Activated T-cell treated with anti-CD3 and anti-CD28 coated beads, Interleukin-2, amount 50 U/mL, for 24 hours (primary cell): ENCODE results near the gene ADARB2.

ENCODE experiments used
- DNase-seq: peaks from one replicate; pipeline ENCODE4 v3.0.0-alpha.2; 2020
- H3K27ac Mint-ChIP-seq: 2 replicates; pipeline ENCODE4 v1.8.0; 2020; ENCODE audit warnings: mild to moderate bottlenecking, mixed read lengths
- H3K27me3 Mint-ChIP-seq: 2 replicates; pipeline ENCODE4 v1.8.0; 2020; ENCODE audit warnings: mixed read lengths
- H3K36me3 Mint-ChIP-seq: 2 replicates; pipeline ENCODE4 v1.8.0; 2020; ENCODE audit warnings: low read depth, mixed read lengths
- H3K4me1 Mint-ChIP-seq: 2 replicates; pipeline ENCODE4 v1.8.0; 2020; ENCODE audit warnings: low read depth, mixed read lengths
- H3K4me3 Mint-ChIP-seq: 2 replicates; pipeline ENCODE4 v1.8.0; 2020; ENCODE audit warnings: mild to moderate bottlenecking, moderate library complexity, mixed read lengths
- H3K9me3 Mint-ChIP-seq: 2 replicates; pipeline ENCODE4 v1.8.0; 2020; ENCODE audit warnings: mixed read lengths

ADARB2 gene

GRCh38 chr10:1745780-1746456 lies 8.6 kb upstream of the ADARB2 start:
- Mint-ChIP-seq H3K4me3 (no peak overlapping the region), H3K27me3 (peaks cover 52% of the 10 kb centered on the region), H3K4me1 (no peaks in the 10 kb centered on the region), H3K27ac (no peak overlapping the region), H3K9me3 (peaks cover 10% of the 10 kb centered on the region), H3K36me3 (no peaks in the 10 kb centered on the region)
- no peak for DNase-seq

- no peak overlapping the region for H3K4me3 Mint-ChIP-seq
- DNase-seq, result no peak
- no peaks in the 10 kb centered on the region for H3K36me3 Mint-ChIP-seq
- peaks cover 6% of the 10 kb centered on the region for H3K9me3 Mint-ChIP-seq
- no peak overlapping the region for H3K27ac Mint-ChIP-seq
- peaks cover 66% of the 10 kb centered on the region for H3K27me3 Mint-ChIP-seq
- no peaks in the 10 kb centered on the region for H3K4me1 Mint-ChIP-seq
These were observed 7.2 kb upstream of the ADARB2 start for GRCh38 chr10:1744524-1744923.

GRCh38 chr10:1743141-1743540 lies 5.8 kb upstream of the ADARB2 start:
- H3K36me3 Mint-ChIP-seq, result no peaks in the 10 kb centered on the region
- DNase-seq, result no peak
- H3K27me3 Mint-ChIP-seq, result peaks cover 79% of the 10 kb centered on the region
- H3K4me1 Mint-ChIP-seq, result no peaks in the 10 kb centered on the region
- no peak overlapping the region for H3K4me3 Mint-ChIP-seq
- no peaks in the 10 kb centered on the region for H3K9me3 Mint-ChIP-seq
- H3K27ac Mint-ChIP-seq, result no peak overlapping the region

GRCh38 chr10:1741450-1741849 lies 4.1 kb upstream of the ADARB2 start:
- H3K36me3 Mint-ChIP-seq, result no peaks in the 10 kb centered on the region
- H3K4me1 Mint-ChIP-seq, result peaks cover 3% of the 10 kb centered on the region
- DNase-seq, result no peak
- H3K4me3 Mint-ChIP-seq, result no peak overlapping the region
- no peaks in the 10 kb centered on the region for H3K9me3 Mint-ChIP-seq
- peaks cover 91% of the 10 kb centered on the region for H3K27me3 Mint-ChIP-seq
- H3K27ac Mint-ChIP-seq, result no peak overlapping the region

- no peak overlapping the region for H3K4me3 Mint-ChIP-seq
- peaks cover 95% of the 10 kb centered on the region for H3K27me3 Mint-ChIP-seq
- H3K9me3 Mint-ChIP-seq, result no peaks in the 10 kb centered on the region
These were observed 2.4 kb upstream of the ADARB2 start for GRCh38 chr10:1739751-1740150.

GRCh38 chr10:1738950-1739349 lies 1.6 kb upstream of the ADARB2 start:
- Mint-ChIP-seq H3K27me3 (peaks cover 95% of the 10 kb centered on the region), H3K9me3 (no peaks in the 10 kb centered on the region), H3K36me3 (no peaks in the 10 kb centered on the region), H3K27ac (no peak overlapping the region), H3K4me1 (peaks cover 6% of the 10 kb centered on the region), H3K4me3 (no peak overlapping the region)
- DNase-seq, result no peak

More at GRCh38 chr10:1739751-1740150, 2.4 kb upstream of the ADARB2 start:
- H3K27ac Mint-ChIP-seq, result no peak overlapping the region
- no peak for DNase-seq
- H3K36me3 Mint-ChIP-seq, result no peaks in the 10 kb centered on the region
- peaks cover 6% of the 10 kb centered on the region for H3K4me1 Mint-ChIP-seq

GRCh38 chr10:1736972-1737221 lies 428 bp downstream of the ADARB2 start:
- H3K27me3 Mint-ChIP-seq, result peaks cover 93% of the 10 kb centered on the region
- no peaks in the 10 kb centered on the region for H3K9me3 Mint-ChIP-seq
- H3K4me3 Mint-ChIP-seq, result peak overlapping the region; percentile 18
- H3K27ac Mint-ChIP-seq, result no peak overlapping the region
- no peaks in the 10 kb centered on the region for H3K36me3 Mint-ChIP-seq
- DNase-seq, result no peak
- H3K4me1 Mint-ChIP-seq, result peaks cover 6% of the 10 kb centered on the region

GRCh38 chr10:1736144-1736971 lies 967 bp downstream of the ADARB2 start:
- H3K4me1 Mint-ChIP-seq, result peaks cover 6% of the 10 kb centered on the region
- H3K27ac Mint-ChIP-seq, result no peak overlapping the region
- H3K4me3 Mint-ChIP-seq, result peak overlapping the region; percentile 18
- H3K36me3 Mint-ChIP-seq, result no peaks in the 10 kb centered on the region
- no peak for DNase-seq
- no peaks in the 10 kb centered on the region for H3K9me3 Mint-ChIP-seq
- peaks cover 92% of the 10 kb centered on the region for H3K27me3 Mint-ChIP-seq

- H3K36me3 Mint-ChIP-seq, result no peaks in the 10 kb centered on the region
- H3K4me1 Mint-ChIP-seq, result peaks cover 6% of the 10 kb centered on the region
- H3K9me3 Mint-ChIP-seq, result no peaks in the 10 kb centered on the region
- peaks cover 91% of the 10 kb centered on the region for H3K27me3 Mint-ChIP-seq
- no peak for DNase-seq
- no peak overlapping the region for H3K4me3 Mint-ChIP-seq
- H3K27ac Mint-ChIP-seq, result no peak overlapping the region
These were observed 1.8 kb downstream of the ADARB2 start for GRCh38 chr10:1735562-1735961.

GRCh38 chr10:1734288-1734687 lies 3.0 kb downstream of the ADARB2 start:
- H3K4me1 Mint-ChIP-seq, result peaks cover 6% of the 10 kb centered on the region

GRCh38 chr10:1733720-1734119 lies 3.6 kb downstream of the ADARB2 start:
- Mint-ChIP-seq H3K36me3 (no peaks in the 10 kb centered on the region), H3K27me3 (peaks cover 79% of the 10 kb centered on the region), H3K27ac (no peak overlapping the region)

More at GRCh38 chr10:1734288-1734687, 3.0 kb downstream of the ADARB2 start:
- Mint-ChIP-seq H3K27ac (no peak overlapping the region), H3K4me3 (no peak overlapping the region), H3K27me3 (peaks cover 83% of the 10 kb centered on the region), H3K36me3 (no peaks in the 10 kb centered on the region), H3K9me3 (no peaks in the 10 kb centered on the region)
- no peak for DNase-seq

GRCh38 chr10:1732564-1732996 lies 4.7 kb downstream of the ADARB2 start:
- no peak overlapping the region for H3K4me3 Mint-ChIP-seq
- H3K36me3 Mint-ChIP-seq, result no peaks in the 10 kb centered on the region
- no peak for DNase-seq
- peaks cover 67% of the 10 kb centered on the region for H3K27me3 Mint-ChIP-seq
- no peak overlapping the region for H3K27ac Mint-ChIP-seq
- H3K4me1 Mint-ChIP-seq, result peaks cover 3% of the 10 kb centered on the region
- H3K9me3 Mint-ChIP-seq, result no peaks in the 10 kb centered on the region

More at GRCh38 chr10:1733720-1734119, 3.6 kb downstream of the ADARB2 start:
- Mint-ChIP-seq H3K9me3 (no peaks in the 10 kb centered on the region), H3K4me1 (peaks cover 6% of the 10 kb centered on the region), H3K4me3 (no peak overlapping the region)
- no peak for DNase-seq

- Mint-ChIP-seq H3K4me1 (peaks cover 3% of the 10 kb centered on the region), H3K36me3 (no peaks in the 10 kb centered on the region), H3K4me3 (no peak overlapping the region), H3K9me3 (no peaks in the 10 kb centered on the region), H3K27ac (no peak overlapping the region), H3K27me3 (peaks cover 57% of the 10 kb centered on the region)
- DNase-seq, result no peak
These were observed 5.7 kb downstream of the ADARB2 start for GRCh38 chr10:1731592-1731991.

- no peak overlapping the region for H3K4me3 Mint-ChIP-seq
- no peak overlapping the region for H3K27ac Mint-ChIP-seq
- H3K9me3 Mint-ChIP-seq, result no peaks in the 10 kb centered on the region
- no peak for DNase-seq
- H3K27me3 Mint-ChIP-seq, result peaks cover 41% of the 10 kb centered on the region
- H3K36me3 Mint-ChIP-seq, result no peaks in the 10 kb centered on the region
- H3K4me1 Mint-ChIP-seq, result no peaks in the 10 kb centered on the region
These were observed 7.6 kb downstream of the ADARB2 start for GRCh38 chr10:1729751-1730150.

GRCh38 chr10:1726861-1727260 lies 10.5 kb downstream of the ADARB2 start:
- no peak overlapping the region for H3K4me3 Mint-ChIP-seq
- no peaks in the 10 kb centered on the region for H3K9me3 Mint-ChIP-seq
- H3K27ac Mint-ChIP-seq, result no peak overlapping the region
- H3K36me3 Mint-ChIP-seq, result no peaks in the 10 kb centered on the region
- DNase-seq, result no peak
- H3K27me3 Mint-ChIP-seq, result peaks cover 26% of the 10 kb centered on the region
- H3K4me1 Mint-ChIP-seq, result no peaks in the 10 kb centered on the region
